ENCODE results near the gene OR4N2.
"Not testable (repeated sequence)": the region's sequence is repeated elsewhere in the genome, so short reads cannot be mapped to it uniquely, and the experiment has no call there.

Gene OR4N2

GRCh38 chr14:19834203-19834848 is 30.8 kb downstream of the OR4N2 start:
- DNase-seq (ENCODE audit: low read depth) = not testable (repeated sequence)

GRCh38 chr14:19838433-19838832 is 34.9 kb downstream of the OR4N2 start:
- DNase-seq (ENCODE audit: low read depth) = no peak

- DNase-seq (ENCODE audit: low read depth) = no peak
Observed at GRCh38 chr14:19851365-19851764, 47.8 kb downstream of the OR4N2 start.

GRCh38 chr14:19866061-19866669 is 62.6 kb downstream of the OR4N2 start:
- DNase-seq (ENCODE audit: low read depth) = not testable (repeated sequence)

- no peak for DNase-seq (ENCODE audit: low read depth)
Observed at GRCh38 chr14:19873178-19873577, 69.6 kb downstream of the OR4N2 start.

- no peak for DNase-seq (ENCODE audit: low read depth)
Observed at GRCh38 chr14:19874842-19875241, 71.3 kb downstream of the OR4N2 start, which contains the start of gene OR4K2. OR4K2 (plus strand) TSS chr14:19875142; CDS start chr14:19876268, 1,126 bp downstream.

GRCh38 chr14:19878029-19878642 is 74.6 kb downstream of the OR4N2 start:
- no peak for DNase-seq (ENCODE audit: low read depth)
